ENCODE measurements around the gene GPRIN3.

- TF ChIP-seq CTCF (conservative IDR thresholded peaks at IDR 0.05) (no peak), ZFX (IDR thresholded peaks at IDR 0.05) (no peak)
These were observed 12.1 kb downstream of the GPRIN3 start for GRCh38 chr4:89295415-89295927.
